Fibroblast of peridontal ligament (primary cell): ENCODE results near the gene SPOCK3.

ENCODE experiments used
- DNase-seq: peaks from one replicate; pipeline ENCODE4 v3.0.0-alpha.2; 2010; ENCODE audit errors: extremely low read depth

The SPOCK3 gene

GRCh38 chr4:167176723-167177367, 57.4 kb downstream of the SPOCK3 start:
- DNase-seq, result no peak

GRCh38 chr4:167171928-167172327, 62.4 kb downstream of the SPOCK3 start:
- no peak for DNase-seq

- DNase-seq, result no peak
Observed at GRCh38 chr4:167168611-167169010, 65.7 kb downstream of the SPOCK3 start.

GRCh38 chr4:167150587-167150986, 83.7 kb downstream of the SPOCK3 start:
- DNase-seq, result no peak

GRCh38 chr4:167144605-167145004, 89.7 kb downstream of the SPOCK3 start:
- DNase-seq, result no peak

GRCh38 chr4:167143018-167143417, 91.3 kb downstream of the SPOCK3 start:
- no peak for DNase-seq

GRCh38 chr4:167136270-167136669, 98.0 kb downstream of the SPOCK3 start:
- DNase-seq, result no peak

GRCh38 chr4:167129146-167129545, 105.1 kb downstream of the SPOCK3 start:
- no peak for DNase-seq

- no peak for DNase-seq
Observed at GRCh38 chr4:167119392-167119791, 114.9 kb downstream of the SPOCK3 start.

- DNase-seq, result no peak
Observed at GRCh38 chr4:167117273-167117672, 117.0 kb downstream of the SPOCK3 start.

- DNase-seq, result no peak
Observed at GRCh38 chr4:167114416-167114971, 119.8 kb downstream of the SPOCK3 start.

GRCh38 chr4:167111622-167112021, 122.7 kb downstream of the SPOCK3 start:
- DNase-seq, result no peak

GRCh38 chr4:167111092-167111491, 123.2 kb downstream of the SPOCK3 start:
- DNase-seq, result no peak

GRCh38 chr4:167109859-167110258, 124.4 kb downstream of the SPOCK3 start:
- DNase-seq, result no peak

GRCh38 chr4:167105857-167106256, 128.4 kb downstream of the SPOCK3 start:
- no peak for DNase-seq

- DNase-seq, result no peak
Observed at GRCh38 chr4:167102475-167102874, 131.8 kb downstream of the SPOCK3 start.

GRCh38 chr4:167101035-167101434, 133.3 kb downstream of the SPOCK3 start:
- DNase-seq, result no peak

- peak; percentile 1 for DNase-seq
Observed at GRCh38 chr4:167100120-167100519, 134.2 kb downstream of the SPOCK3 start.

- DNase-seq, result no peak
Observed at GRCh38 chr4:167088115-167088514, 146.2 kb downstream of the SPOCK3 start.

GRCh38 chr4:167084321-167084720, 150.0 kb downstream of the SPOCK3 start:
- no peak for DNase-seq

GRCh38 chr4:167079762-167080161, 154.5 kb downstream of the SPOCK3 start:
- no peak for DNase-seq

- DNase-seq, result no peak
Observed at GRCh38 chr4:167052631-167053091, 181.6 kb downstream of the SPOCK3 start.

GRCh38 chr4:167049257-167049656, 185.0 kb downstream of the SPOCK3 start:
- no peak for DNase-seq

- DNase-seq, result no peak
Observed at GRCh38 chr4:167041524-167041923, 192.8 kb downstream of the SPOCK3 start.
